Kidney (tissue), 14 donors: ENCODE results near the gene RENBP. TPM values are rescaled to one million over a fixed set of nuclear protein-coding genes. Genes with fewer than 3 reads are reported as not detected.
A peak's percentile ranks its signal among the peaks of the same experiment; 100 is the strongest.

Source experiments
- DNase-seq, 5 donors: peaks; one replicate each; pipeline ENCODE4 v3.0.0-alpha.2; 2013 to 2020
- FAIRE-seq: peaks from 2 replicates; lab custom pipeline; 2012; peaks lifted over from hg19 to GRCh38; lab: Jason Lieb, UNC
- H3K27ac ChIP-seq, 2 donors: one replicate each; pipeline ENCODE4 v1.7.0; 2013; ENCODE audit warnings: low read depth in 2 of 2, low read length in 2 of 2, inconsistent platforms in 1 of 2
- H3K27me3 ChIP-seq: one replicate; pipeline ENCODE4 v1.7.1; 2013; ENCODE audit warnings: low read length, inconsistent platforms; ENCODE audit not compliant: control insufficient read depth, insufficient read depth
- H3K36me3 ChIP-seq, 3 donors: one replicate each; pipeline versions ENCODE4 v1.7.0 to v1.7.1; 2013; ENCODE audit warnings: low read length in 3 of 3, control low read depth in 1 of 3, inconsistent platforms in 1 of 3; ENCODE audit not compliant: insufficient read depth in 3 of 3, control insufficient read depth in 2 of 3
- H3K4me1 ChIP-seq, 3 donors: one replicate each; pipeline versions ENCODE4 v1.7.0 to v1.7.1; 2013; ENCODE audit warnings: low read length in 3 of 3, inconsistent platforms in 1 of 3, low read depth in 1 of 3; ENCODE audit not compliant: control insufficient read depth in 2 of 3, insufficient read depth in 2 of 3
- H3K4me3 ChIP-seq, 3 donors: one replicate each; pipeline versions ENCODE4 v1.7.0 to v1.8.1; 2013; ENCODE audit warnings: low read length in 3 of 3, control low read depth in 1 of 3, inconsistent platforms in 1 of 3
- H3K9ac ChIP-seq, 3 donors: one replicate each; pipeline versions ENCODE4 v1.7.0 to v1.7.1; 2013; ENCODE audit warnings: low read length in 3 of 3, control low read depth in 1 of 3, inconsistent platforms in 1 of 3
- H3K9me3 ChIP-seq, 3 donors: one replicate each; pipeline versions ENCODE4 v1.7.0 to v1.7.1; 2013; ENCODE audit warnings: low read length in 3 of 3, control low read depth in 1 of 3, inconsistent platforms in 1 of 3; ENCODE audit not compliant: control insufficient read depth in 2 of 3, insufficient read depth in 1 of 3
- intact Hi-C: fragments of 100-400 bp; cut with DNase I; formaldehyde crosslinking; loops from one replicate; pipeline ENCODE4 v1.11.1; 2022
- polyA plus RNA-seq: library from polyadenylated mRNA; stranded (reverse); fragments of 350-450 nt; fragmentation: Illumina TruSeq; extraction: RNeasy Lipid Tissue Mini Kit (QIAGEN cat#74804); gene quantifications from one replicate; pipeline ENCODE4 v1.2.3, GENCODE V29; 2014; ENCODE audit warnings: low read depth, low replicate concordance; ENCODE audit not compliant: insufficient read depth
- total RNA-seq: library from RNA; stranded (reverse); fragmentation: NEBNext Ultra II Directional; extraction: Animal tissue kit (Norgen Biotek cat#: 25700); gene quantifications from one replicate; pipeline ENCODE4 v1.2.1, GENCODE V29; 2021
- TF ChIP-seq, protein P1 (sequence below): IDR thresholded peaks from 3 replicates; pipeline ENCODE4 v1.5.1; 2012; ENCODE audit warnings: mild to moderate bottlenecking, moderate library complexity, borderline replicate concordance; ENCODE audit not compliant: insufficient read depth; ENCODE audit errors: extremely low read depth
- donor health status: control.
- donor health status: control.
- donor health status: control.
- donor health status: control.
- donor health status: control.
- donor health status: DM: yes; HTN: yes; CAD: no.
- donor health status: Normal renal cell carcinoma (clear cell type).

Gene RENBP
- total and polyA plus RNA-seq, 2 donors from 2014 or later, result 22.9 to 78.2 TPM

DNA sequence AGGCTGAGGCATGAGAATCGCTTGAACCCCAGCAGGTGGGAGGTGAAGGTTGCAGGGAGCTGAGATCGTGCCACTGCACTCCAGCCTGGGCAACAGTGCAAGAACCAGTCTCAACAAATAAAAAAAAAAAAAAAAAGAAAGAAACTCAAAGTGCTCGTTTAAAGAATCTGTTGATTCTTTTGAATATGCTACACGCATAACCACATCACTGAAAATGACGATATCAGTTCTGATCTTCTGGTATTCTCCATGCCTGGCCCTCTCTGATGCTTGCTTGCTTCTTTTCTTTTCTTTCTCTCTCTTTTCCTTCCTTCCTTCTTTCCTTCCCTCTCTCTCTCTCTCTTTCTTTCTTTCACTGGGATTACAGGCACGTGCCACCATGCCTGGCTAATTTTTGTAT lies 32.6 kb downstream of the RENBP start:
- H3K4me1 ChIP-seq, result no peaks in the 10 kb centered on the region
- no peak overlapping the region for H3K27ac ChIP-seq
- TF ChIP-seq, protein P1, sequence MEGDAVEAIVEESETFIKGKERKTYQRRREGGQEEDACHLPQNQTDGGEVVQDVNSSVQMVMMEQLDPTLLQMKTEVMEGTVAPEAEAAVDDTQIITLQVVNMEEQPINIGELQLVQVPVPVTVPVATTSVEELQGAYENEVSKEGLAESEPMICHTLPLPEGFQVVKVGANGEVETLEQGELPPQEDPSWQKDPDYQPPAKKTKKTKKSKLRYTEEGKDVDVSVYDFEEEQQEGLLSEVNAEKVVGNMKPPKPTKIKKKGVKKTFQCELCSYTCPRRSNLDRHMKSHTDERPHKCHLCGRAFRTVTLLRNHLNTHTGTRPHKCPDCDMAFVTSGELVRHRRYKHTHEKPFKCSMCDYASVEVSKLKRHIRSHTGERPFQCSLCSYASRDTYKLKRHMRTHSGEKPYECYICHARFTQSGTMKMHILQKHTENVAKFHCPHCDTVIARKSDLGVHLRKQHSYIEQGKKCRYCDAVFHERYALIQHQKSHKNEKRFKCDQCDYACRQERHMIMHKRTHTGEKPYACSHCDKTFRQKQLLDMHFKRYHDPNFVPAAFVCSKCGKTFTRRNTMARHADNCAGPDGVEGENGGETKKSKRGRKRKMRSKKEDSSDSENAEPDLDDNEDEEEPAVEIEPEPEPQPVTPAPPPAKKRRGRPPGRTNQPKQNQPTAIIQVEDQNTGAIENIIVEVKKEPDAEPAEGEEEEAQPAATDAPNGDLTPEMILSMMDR, result no peak
- intact Hi-C loops, result no loop called here
- no peak overlapping the region for H3K9ac ChIP-seq
- no peaks in the 10 kb centered on the region for H3K27me3 ChIP-seq
- H3K4me3 ChIP-seq, result no peak overlapping the region
- DNase-seq (no peak), FAIRE-seq (no peak)
- H3K36me3 ChIP-seq, result no peaks in the 10 kb centered on the region
- no peaks in the 10 kb centered on the region for H3K9me3 ChIP-seq

DNA sequence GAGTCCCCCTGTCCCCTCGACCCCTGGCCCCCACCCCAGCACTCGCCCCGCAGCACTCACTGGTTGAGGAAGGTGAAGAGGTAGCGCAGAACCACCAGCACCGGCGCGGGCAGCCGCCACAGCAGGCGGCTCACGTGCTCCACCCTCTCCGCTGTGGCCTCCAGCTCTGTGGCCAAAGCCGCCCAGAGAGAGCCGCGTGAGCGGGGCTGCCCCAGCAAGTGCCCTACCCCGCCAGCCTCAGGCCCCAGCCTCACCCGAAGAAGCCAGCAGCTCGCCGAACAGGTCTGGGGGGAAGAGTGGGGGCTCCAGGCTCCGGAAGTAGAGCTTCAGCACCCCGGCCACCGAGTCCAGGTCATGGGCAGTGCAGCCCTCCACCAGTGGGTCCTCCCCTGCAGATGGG lies 34.0 kb downstream of the RENBP start:
- Histone ChIP-seq H3K27me3 (no peaks in the 10 kb centered on the region), H3K4me3 (no peak overlapping the region), H3K36me3 (no peaks in the 10 kb centered on the region), H3K4me1 (no peaks in the 10 kb centered on the region), H3K9ac (no peak overlapping the region), H3K9me3 (no peaks in the 10 kb centered on the region), H3K27ac (no peak overlapping the region)
- FAIRE-seq, result no peak
- intact Hi-C loops, result no loop called here
- DNase-seq, result peak in 1 of 5 donors; percentile 76
- TF ChIP-seq, protein P1, result no peak

DNA sequence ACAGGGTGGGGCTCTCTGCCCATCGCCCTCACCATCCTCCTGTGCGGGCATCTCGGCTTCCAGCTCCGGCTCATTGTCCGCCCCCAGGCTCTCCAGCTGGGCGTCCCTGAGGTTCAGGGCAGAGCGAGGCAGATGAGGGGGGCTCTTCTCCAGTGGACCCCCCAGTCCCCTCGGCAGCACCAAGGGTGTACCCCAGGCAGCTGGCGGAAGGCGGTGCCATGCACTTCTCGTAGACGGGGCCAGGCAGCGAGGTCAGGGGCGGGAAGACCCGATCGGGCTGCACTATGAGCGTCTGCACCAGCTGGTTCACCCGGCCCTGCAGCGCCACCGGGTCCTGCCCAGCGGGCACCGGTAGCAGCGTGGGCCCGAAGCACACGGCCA lies 34.5 kb downstream of the RENBP start:
- TF ChIP-seq, protein P1, result no peak
- H3K27ac ChIP-seq, result no peak overlapping the region
- no peaks in the 10 kb centered on the region for H3K27me3 ChIP-seq
- no peak overlapping the region for H3K9ac ChIP-seq
- FAIRE-seq (no peak), DNase-seq (no peak)
- H3K4me3 ChIP-seq, result no peak overlapping the region
- H3K36me3 ChIP-seq, result no peaks in the 10 kb centered on the region
- H3K4me1 ChIP-seq, result no peaks in the 10 kb centered on the region
- no peaks in the 10 kb centered on the region for H3K9me3 ChIP-seq
- intact Hi-C loops, result no loop called here
